HT-29 (cell line): Measurements from ENCODE around the gene S100A8. TPM values are rescaled to one million over a fixed set of nuclear protein-coding genes. Genes with fewer than 3 reads are reported as not detected.
"Not testable (repeated sequence)": the region's sequence is repeated elsewhere in the genome, so short reads cannot be mapped to it uniquely, and the experiment has no call there.

Experiments
- DNase-seq: peaks from one replicate; pipeline ENCODE4 v3.0.0-alpha.2; 2015; ENCODE audit warnings: low spot score
- total RNA-seq: library from RNA; depleted of rRNA; stranded (reverse); fragments of >200 nt; shearing (Covaris generic); gene quantifications from 2 replicates; pipeline ENCODE4 v1.2.3, GENCODE V29; 2014; rRNA removed

Gene S100A8
- total RNA-seq, result not detected in 2 replicates

DNA sequence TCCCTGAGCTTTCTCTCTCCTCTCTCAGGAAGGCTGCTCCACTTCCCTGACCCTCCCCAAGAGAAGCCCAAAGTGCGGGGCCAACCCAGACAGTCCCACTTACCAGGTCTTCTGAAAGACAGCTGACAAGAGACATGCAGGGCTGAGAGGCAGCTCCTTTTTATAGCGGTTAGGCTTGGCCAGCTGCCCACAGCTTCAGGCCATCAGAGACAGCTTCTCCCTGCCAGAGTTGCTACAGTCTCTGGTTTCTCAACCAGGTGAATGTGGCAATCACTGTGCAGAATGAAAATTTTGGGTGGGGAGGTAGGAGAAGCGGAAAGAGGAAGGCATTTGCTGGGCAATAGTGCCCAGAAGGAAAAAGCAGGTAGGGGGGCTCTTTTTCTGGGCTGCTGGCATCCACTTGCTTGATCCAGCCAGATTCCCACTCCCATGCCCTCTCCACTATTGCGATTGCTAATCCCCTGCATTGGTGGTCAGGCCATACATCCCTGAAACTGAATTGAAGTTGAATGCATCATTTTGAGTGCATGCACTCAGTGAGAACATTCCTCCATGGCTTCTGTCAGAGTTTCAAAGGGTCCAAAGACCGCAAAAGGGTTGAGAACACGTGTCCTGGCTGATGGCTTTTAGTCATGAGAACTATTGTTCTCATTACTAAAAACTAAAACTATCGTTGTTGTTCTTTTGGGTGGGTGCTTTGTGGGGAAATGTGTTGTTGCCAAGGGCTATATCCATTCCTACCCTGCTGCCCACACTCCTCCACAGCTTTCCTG lies at the start of gene S100A8:
TSS of gene S100A8 (minus strand) at position 136 of the 773 bp plus-strand sequence. CDS start 538 bp downstream, outside the sequence.
- no peak for DNase-seq

DNA sequence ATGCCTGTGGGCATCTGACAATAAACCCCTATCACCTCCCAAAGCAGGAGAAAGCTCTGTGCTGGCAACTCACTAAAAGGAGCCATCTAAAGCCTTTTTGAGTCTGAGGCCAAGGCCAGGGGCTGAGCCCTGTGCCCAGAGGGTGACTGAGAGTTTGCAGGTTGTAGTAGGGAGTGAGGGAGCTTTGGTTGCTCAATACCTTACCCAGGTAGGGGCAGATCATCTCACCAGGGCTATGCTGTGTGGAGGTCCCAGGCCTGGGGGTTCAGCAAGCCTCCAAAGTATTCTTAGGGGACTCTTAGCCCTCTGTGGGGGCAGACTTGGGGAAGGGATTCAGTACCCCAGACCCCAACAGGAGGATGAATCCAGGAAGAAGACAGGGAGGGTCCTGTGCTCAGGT lies 48.4 kb upstream of the S100A8 start:
- no peak for DNase-seq

GRCh38 chr1:153438599-153438998 lies 47.7 kb upstream of the S100A8 start:
- DNase-seq, result no peak

GRCh38 chr1:153437236-153437635 lies 46.4 kb upstream of the S100A8 start:
- no peak for DNase-seq

- DNase-seq, result no peak
These were observed 44.0 kb upstream of the S100A8 start for GRCh38 chr1:153434746-153435455.

DNA sequence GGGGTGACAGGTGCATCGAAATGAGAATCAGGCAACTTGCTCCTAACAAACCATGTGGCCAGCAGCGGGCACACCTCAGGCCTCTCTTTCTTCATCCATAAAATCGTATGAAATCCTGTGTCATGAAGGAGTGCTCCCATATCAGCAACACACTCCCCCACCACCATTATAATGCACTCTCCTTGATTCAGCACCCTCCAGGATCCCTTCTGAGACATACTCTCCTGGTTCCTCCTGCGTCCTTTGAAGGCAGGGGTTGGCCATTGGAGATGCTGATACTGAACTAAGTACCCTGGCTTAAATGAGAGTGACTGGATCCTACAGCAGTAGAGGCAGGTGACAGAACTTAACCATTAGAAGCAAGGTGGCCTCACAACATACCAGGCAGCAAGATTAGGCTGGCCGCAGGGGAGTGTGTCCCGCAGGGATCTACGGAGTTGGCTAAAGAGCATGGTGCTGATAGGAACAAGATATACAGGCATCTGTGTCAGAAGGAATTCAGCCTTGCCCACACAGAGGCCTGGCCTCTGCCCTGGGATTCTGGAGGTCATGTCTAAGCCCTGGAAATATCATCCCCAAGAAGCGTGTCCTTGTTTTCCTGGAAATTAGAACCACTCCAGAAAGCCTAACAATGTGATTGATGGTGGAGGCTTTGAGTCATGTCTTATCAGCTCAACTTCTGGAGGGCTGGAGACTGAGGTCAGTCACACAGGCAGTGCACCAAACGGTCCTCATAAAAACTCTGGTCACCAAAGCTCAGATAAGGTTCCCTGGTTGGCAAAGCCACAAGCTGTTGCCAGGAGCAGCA lies 42.2 kb upstream of the S100A8 start:
- DNase-seq, result no peak

DNA sequence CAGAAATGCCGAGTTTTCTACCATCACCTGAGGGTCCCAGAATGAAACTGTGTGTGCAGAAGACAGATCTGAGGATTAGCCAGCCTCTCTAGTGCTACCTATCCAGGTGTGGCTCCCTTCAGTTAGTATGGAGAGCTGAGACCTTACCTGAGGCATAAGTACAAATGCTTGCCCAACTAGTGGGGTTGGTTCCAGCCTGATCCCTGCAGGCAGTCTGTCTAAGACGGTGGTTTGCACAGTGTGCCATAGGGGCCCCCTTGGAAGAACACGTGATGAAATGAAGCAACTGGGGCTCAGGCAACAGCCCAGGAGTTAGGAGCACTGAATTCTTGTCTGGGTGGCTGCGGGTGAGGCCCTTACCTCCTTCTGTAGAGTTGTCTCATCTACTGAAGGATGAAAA lies 41.1 kb upstream of the S100A8 start:
- no peak for DNase-seq

DNA sequence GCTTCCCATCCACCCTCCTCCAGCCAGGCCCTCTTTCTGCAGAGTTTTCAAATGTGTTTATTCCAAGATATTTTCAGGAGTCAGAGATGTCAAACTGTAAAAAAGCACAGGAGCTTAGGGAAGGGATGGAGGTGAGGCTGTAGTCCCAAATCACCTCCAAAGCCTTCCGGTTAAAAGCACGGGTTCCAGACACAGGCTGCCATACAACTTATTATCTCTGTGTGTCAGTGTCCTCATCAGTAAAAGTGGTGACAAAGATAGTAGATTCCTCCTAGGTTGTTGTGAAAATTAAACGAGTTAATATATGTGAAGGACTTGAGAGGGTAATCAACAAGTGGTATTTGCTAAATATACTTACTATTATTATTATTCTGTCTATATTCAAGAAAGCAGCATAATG lies 40.6 kb upstream of the S100A8 start:
- DNase-seq, result no peak

- DNase-seq, result no peak
These were observed 40.1 kb upstream of the S100A8 start for GRCh38 chr1:153431002-153431401.

DNA sequence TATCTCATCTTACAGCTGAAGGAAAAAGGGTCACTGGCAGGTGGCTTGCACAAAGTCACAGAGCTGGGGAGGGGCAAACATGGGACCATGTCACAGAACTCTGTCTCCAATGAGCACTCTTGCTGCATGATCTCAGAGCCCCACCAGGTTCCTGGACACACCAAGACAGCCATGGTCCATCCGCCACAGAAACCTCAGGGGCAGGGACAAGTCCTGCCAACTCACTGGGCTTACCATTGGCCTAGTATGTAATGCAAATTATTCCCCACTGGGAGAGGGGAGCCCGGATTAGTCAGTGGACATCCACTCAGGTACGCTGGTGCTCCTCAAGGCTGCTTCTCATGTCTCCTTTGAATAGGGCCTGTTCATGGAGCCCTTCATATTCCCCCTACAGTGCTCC lies 39.7 kb upstream of the S100A8 start:
- no peak for DNase-seq

- no peak for DNase-seq
These were observed 39.3 kb upstream of the S100A8 start for GRCh38 chr1:153430166-153430553.

- DNase-seq, result no peak
These were observed 38.6 kb upstream of the S100A8 start for GRCh38 chr1:153429266-153430165.

- no peak for DNase-seq
These were observed 37.9 kb upstream of the S100A8 start for GRCh38 chr1:153428791-153429190.

DNA sequence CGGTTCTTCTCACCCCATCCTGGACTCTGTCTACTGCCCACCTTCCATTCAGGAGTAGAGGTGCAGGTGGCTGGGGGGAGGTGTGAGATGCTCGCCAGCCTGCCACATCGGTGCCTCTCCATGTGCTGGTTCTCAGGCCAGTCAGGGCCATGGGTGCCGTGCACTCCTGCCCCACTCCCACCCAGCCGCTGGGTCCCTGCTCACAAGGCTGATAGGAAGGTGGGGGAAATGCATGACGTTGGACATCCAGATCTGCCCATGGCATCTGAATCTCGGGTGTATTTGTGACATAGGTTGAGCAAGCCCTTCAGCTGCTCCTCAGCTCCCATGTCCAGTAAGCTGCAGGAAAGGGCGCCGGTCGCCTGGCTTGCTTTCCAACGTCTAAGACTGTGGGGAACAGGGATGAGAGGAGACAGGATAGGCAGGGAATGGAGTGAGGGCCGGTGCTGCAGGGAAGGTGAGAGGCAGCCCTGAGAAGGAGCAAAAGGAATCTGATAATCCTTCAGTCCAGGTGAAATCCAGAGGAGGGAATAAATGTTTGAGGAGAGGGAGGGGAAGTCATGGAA lies 37.3 kb upstream of the S100A8 start:
- DNase-seq, result no peak

DNA sequence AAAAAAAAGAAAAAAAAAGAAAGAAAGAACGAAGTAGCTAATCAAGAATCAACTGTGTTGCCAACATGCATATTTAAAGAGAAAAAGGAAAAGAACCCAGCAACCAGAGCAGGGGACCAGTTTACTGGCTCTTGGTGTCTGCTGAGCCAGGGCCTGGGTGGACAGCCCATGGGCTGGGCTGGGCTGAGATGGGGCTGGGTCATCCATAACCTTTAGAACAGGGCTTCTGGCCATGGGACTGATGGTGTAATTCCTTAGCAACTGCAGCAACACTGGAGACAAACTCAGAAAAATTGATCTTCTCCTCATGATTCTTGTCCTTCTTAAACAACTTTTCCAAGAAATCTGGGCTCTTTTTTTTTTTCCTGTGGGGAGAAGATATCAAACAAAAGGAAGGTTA lies 35.9 kb upstream of the S100A8 start:
- no peak for DNase-seq

GRCh38 chr1:153422450-153423068 lies 31.7 kb upstream of the S100A8 start:
- peak; percentile 76 for DNase-seq

- no peak for DNase-seq
These were observed 29.4 kb upstream of the S100A8 start for GRCh38 chr1:153420306-153420705.

- not testable (repeated sequence) for DNase-seq
These were observed 28.5 kb upstream of the S100A8 start for GRCh38 chr1:153419436-153419793.

- DNase-seq, result not testable (repeated sequence)
These were observed 28.0 kb upstream of the S100A8 start for GRCh38 chr1:153418758-153419435.
